GM12878 (cell line): ENCODE measurements around the gene TPM4. TPM values are rescaled to one million over a fixed set of nuclear protein-coding genes. Genes with fewer than 3 reads are reported as not detected.
A peak's percentile ranks its signal among the peaks of the same experiment; 100 is the strongest.

Experiments used
- ATAC-seq: fragments of 200-7000 bp; cut with Tn5 transposase; 3 replicates; pipeline ENCODE4 v1.9.1; 2020; ENCODE audit warnings: mild to moderate bottlenecking, moderate library complexity
- BruUV-seq: library from RNA; stranded (reverse); fragments of 400-500 nt; replicated peaks from 2 replicates; lab custom pipeline; 2021; lab: Mats Ljungman, UMichigan
- CTCF ChIA-PET: fragments of 300-600 bp; sonication (Branson Sonifier 250); formaldehyde crosslinking; extraction: SDS; loops from one replicate; lab custom pipeline; 2021; ENCODE audit warnings: inconsistent platforms; lab: Yijun Ruan, JAX
- POLR2A ChIA-PET: fragments of 350-600 bp; formaldehyde crosslinking; extraction: SDS; loops from one replicate; lab custom pipeline; 2021; ENCODE audit warnings: inconsistent platforms; lab: Charles Lee
- RAD21 ChIA-PET: fragments of 300-600 bp; sonication (Branson Sonifier 250); formaldehyde crosslinking; loops from one replicate; lab custom pipeline; 2023; ENCODE audit warnings: antibody characterized with exemption; ENCODE audit not compliant: unreplicated experiment; lab: Charles Lee
- SMC1A ChIA-PET: fragments of 300-600 bp; sonication (Branson Sonifier 250); formaldehyde crosslinking; loops from one replicate; lab custom pipeline; 2023; ENCODE audit not compliant: unreplicated experiment, uncharacterized antibody; lab: Charles Lee
- DNase-seq: peaks from one replicate; pipeline ENCODE4 v3.0.0-alpha.2; 2011; ENCODE audit warnings: low read depth, low spot score
- FAIRE-seq: peaks from 3 replicates; lab custom pipeline; 2011; peaks lifted over from hg19 to GRCh38; lab: Jason Lieb, UNC
- H2AFZ ChIP-seq: 2 replicates; pipeline ENCODE4 v1.6.0; 2011; ENCODE audit warnings: low read depth, low read length, control low read depth; ENCODE audit not compliant: control insufficient read depth
- H3K27ac ChIP-seq: 2 replicates; pipeline ENCODE4 v1.5.1; 2011; ENCODE audit warnings: control low read depth; ENCODE audit not compliant: control insufficient read depth, insufficient read depth
- H3K27me3 ChIP-seq, 2 experiments: replicated peaks in 1 of 2; 2 replicates each; pipeline versions ENCODE4 v1.6.0 to v1.6.1; 2011; ENCODE audit warnings: low read length in 1 of 2; ENCODE audit not compliant: control insufficient read depth in 2 of 2, insufficient read depth in 2 of 2
- H3K36me3 ChIP-seq, 2 experiments: 2 replicates each; pipeline ENCODE4 v1.5.1; 2011; ENCODE audit warnings: low read length in 1 of 2; ENCODE audit not compliant: control insufficient read depth in 2 of 2, insufficient read depth in 2 of 2
- H3K4me1 ChIP-seq: 2 replicates; pipeline ENCODE4 v1.6.1; 2011; ENCODE audit warnings: mild to moderate bottlenecking, low read length, moderate library complexity, mixed read lengths; ENCODE audit not compliant: control insufficient read depth, insufficient read depth
- H3K4me2 ChIP-seq: 2 replicates; pipeline ENCODE4 v1.6.0; 2011; ENCODE audit warnings: control low read depth; ENCODE audit not compliant: control insufficient read depth, insufficient read depth
- H3K4me3 ChIP-seq: fragments of 200-600 bp; sonication (generic); 2 replicates; pipeline ENCODE4 v1.5.1; 2016
- H3K79me2 ChIP-seq: 2 replicates; pipeline ENCODE4 v1.6.0; 2011; ENCODE audit warnings: low read length; ENCODE audit not compliant: control insufficient read depth, insufficient read depth
- H3K9ac ChIP-seq: 2 replicates; pipeline ENCODE4 v1.8.0; 2011; ENCODE audit warnings: low read length, control low read depth, mixed read lengths; ENCODE audit not compliant: control insufficient read depth, insufficient read depth
- H3K9me3 ChIP-seq: replicated peaks from 3 replicates; pipeline ENCODE4 v1.5.1; 2011; ENCODE audit warnings: mild to moderate bottlenecking, low read length; ENCODE audit not compliant: control insufficient read depth, insufficient read depth
- H4K20me1 ChIP-seq: 2 replicates; pipeline ENCODE4 v1.6.0; 2011; ENCODE audit not compliant: control insufficient read depth, insufficient read depth
- ATF7 ChIP-seq: fragments of 450-650 bp; IDR thresholded peaks from 2 replicates; pipeline ENCODE4 v1.6.1; 2016; ENCODE audit warnings: low read depth, mild to moderate bottlenecking
- BHLHE40 ChIP-seq, 2 experiments: fragments of 450-650 bp in 1 of 2; IDR thresholded peaks; 2 replicates each; pipeline ENCODE4 v1.6.1; 2011 to 2017; ENCODE audit warnings: low read depth in 2 of 2, borderline replicate concordance in 1 of 2, improper control_type of control experiment in 1 of 2, low read length in 1 of 2, mild to moderate bottlenecking in 1 of 2
- E2F8 ChIP-seq: fragments of 450-650 bp; IDR thresholded peaks from 2 replicates; pipeline ENCODE4 v1.6.1; 2018; ENCODE audit warnings: mild to moderate bottlenecking, low read depth, moderate library complexity; ENCODE audit not compliant: partially characterized antibody
- EED ChIP-seq: sonication (generic); IDR thresholded peaks from 2 replicates; pipeline ENCODE4 v1.6.1; 2016; ENCODE audit warnings: antibody characterized with exemption, low read depth
- IKZF1 ChIP-seq: fragments of 450-650 bp; conservative IDR thresholded peaks from 2 replicates; pipeline ENCODE4 v1.6.1; 2017; ENCODE audit warnings: antibody characterized with exemption, mild to moderate bottlenecking
- IKZF2 ChIP-seq, 2 experiments: fragments of 450-650 bp; IDR thresholded peaks; 2 replicates each; pipeline ENCODE4 v1.6.1; 2017; ENCODE audit warnings: mild to moderate bottlenecking in 2 of 2, moderate library complexity in 2 of 2
- MTA2 ChIP-seq: fragments of 450-650 bp; IDR thresholded peaks from 2 replicates; pipeline ENCODE4 v1.6.1; 2016; ENCODE audit warnings: low read depth, mild to moderate bottlenecking, moderate library complexity
- MXI1 ChIP-seq: fragments of 150-350 bp; IDR thresholded peaks from 2 replicates; pipeline ENCODE4 v1.6.1; 2011; ENCODE audit warnings: low read depth, mild to moderate bottlenecking, inconsistent platforms, low read length, improper control_type of control experiment
- NR2F1 ChIP-seq: fragments of 450-650 bp; conservative IDR thresholded peaks from 2 replicates; pipeline ENCODE4 v1.6.1; 2017; ENCODE audit warnings: mild to moderate bottlenecking
- RELA ChIP-seq: fragments of 450-650 bp; IDR thresholded peaks from 2 replicates; pipeline ENCODE4 v1.8.0; 2014; ENCODE audit warnings: borderline replicate concordance; ENCODE audit not compliant: partially characterized antibody
- RUNX3 ChIP-seq: IDR thresholded peaks from 2 replicates; pipeline ENCODE4 v1.6.1; 2012; ENCODE audit warnings: low read length, inconsistent platforms
- ZBED1 ChIP-seq: IDR thresholded peaks from 2 replicates; pipeline ENCODE4 v1.6.1; 2016; ENCODE audit warnings: borderline replicate concordance
- ZNF622 ChIP-seq: fragments of 450-650 bp; IDR thresholded peaks from 2 replicates; pipeline ENCODE4 v1.6.1; 2017; ENCODE audit warnings: mild to moderate bottlenecking, inconsistent platforms
- WGBS: methylation state at CpG from one replicate; pipeline ENCODE4 v1.1.6; 2016; ENCODE audit warnings: low lambda C conversion rate; ENCODE audit not compliant: insufficient replicate concordance, insufficient coverage; ENCODE audit errors: missing lambda C conversion rate; 5-methylcytosine and 5-hydroxymethylcytosine counted together
- in situ Hi-C: fragments of 300-500 bp; cut with MboI; formaldehyde crosslinking; loops from 9 replicates; pipeline ENCODE4 v1.14.3; 2018; ENCODE audit warnings: mixed read lengths
- intact Hi-C: fragments of 100-400 bp; cut with micrococcal nuclease; formaldehyde crosslinking; loops from one replicate; pipeline ENCODE4 v1.14.2; 2022; ENCODE audit not compliant: unreplicated experiment
- polyA plus RNA-seq, 11 experiments: library from polyadenylated mRNA; depleted of rRNA in 4 of 11; unstranded in 6 of 11; stranded (reverse) in 5 of 11; fragments of >200 nt; fragmentation: Nextera tagmentation in 4 of 11; fragmentation: Illumina TruSeq in 1 of 11; extraction: Ambion mirVana in 4 of 11; extraction: Trizol in 1 of 11; gene quantifications; 1 replicate in 1 of 11; 2 replicates in 10 of 11; pipeline versions ENCODE4 v1.2.1 to v1.2.3, GENCODE V29; 2011 to 2016; ENCODE audit warnings: inconsistent platforms in 2 of 11, missing spikeins in 2 of 11, low read depth in 1 of 11
- total RNA-seq, 4 experiments: library from RNA; depleted of rRNA in 3 of 4; stranded (reverse); fragments of >200 nt in 3 of 4; fragmentation: Illumina TruSeq in 1 of 4; extraction: Trizol in 1 of 4; gene quantifications; 2 replicates each; pipeline versions ENCODE4 v1.2.1 to v1.2.3, GENCODE V29; 2013 to 2021

The TPM4 gene
- total and polyA plus RNA-seq, 10 of the 15 experiments (the other 5 are each of a cell fraction or from before 2014, with no cell fraction given), result 183 to 620 (median 407) TPM

- TF ChIP-seq E2F8 (no peak), NR2F1 (no peak), RELA (no peak)
Measured at GRCh38 chr19:16104722-16105121, 28.4 kb downstream of the TPM4 start (continued).

GRCh38 chr19:16106121-16106520 lies 29.8 kb downstream of the TPM4 start:
- H3K79me2 ChIP-seq, result peaks cover 1% of the 10 kb centered on the region; the same call in 1 of the 2 replicates
- ATAC-seq (peak; percentile 75), FAIRE-seq (no peak), DNase-seq (no peak)
- H4K20me1 ChIP-seq, result no peaks in the 10 kb centered on the region
- BruUV-seq, result no TSS peak
- 0% methylated on average over 3 of the region's 3 CpGs for WGBS
- H3K27me3 ChIP-seq, result no peaks in the 10 kb centered on the region
- ChIA-PET CTCF (interaction anchor here (0.8 kb wide), 1 partner anchor 65 kb away, joined by 4 read pairs; no protein-coding TSS in a partner anchor), POLR2A (interaction anchor here (1.1 kb wide), 1 partner anchor 39 kb away, joined by 3 read pairs; no protein-coding TSS in a partner anchor), RAD21 (interaction anchor here (1.4 to 1.7 kb wide), 2 partner anchors 38 to 79 kb away, joined by 3 to 7 read pairs; partner anchors contain the start of genes FAM32A and HSH2D), SMC1A (interaction anchor here (1.0 kb wide), 1 partner anchor 11 kb away, joined by 3 read pairs; no protein-coding TSS in a partner anchor)
- H3K27ac ChIP-seq, result no peak overlapping the region
- H2AFZ ChIP-seq, result no peak overlapping the region
- in situ Hi-C loops, result no loop called here
- H3K4me2 ChIP-seq, result no peak overlapping the region
- H3K9ac ChIP-seq, result no peak overlapping the region
- H3K36me3 ChIP-seq, result peaks cover 4 to 9% of the 10 kb centered on the region in 2 experiments
- H3K4me3 ChIP-seq, result no peak overlapping the region
- intact Hi-C loops, result loop anchor here (5.0 kb wide), 1 partner anchor 474 kb away; no protein-coding TSS in a partner anchor
- TF ChIP-seq MXI1 (no peak), EED (peak; percentile 82), IKZF1 (peak; percentile 79), RUNX3 (peak; percentile 58), BHLHE40 (IDR thresholded peaks at IDR 0.05; ENCODE audit: borderline replicate concordance in 1 of 2, low read depth in 2 of 2, low read length in 1 of 2) (peak in 1 of 2 experiments; percentile 37; a peak in 1 of 4 replicates), ZBED1 (peak; percentile 31; the same call in 1 of the 2 replicates), ATF7 (peak; percentile 42; the same call in 1 of the 2 replicates), MTA2 (0 out of 2 replicates have a peak, but pooled peaks have one; percentile 16), IKZF2 (IDR thresholded peaks at IDR 0.05) (peak; percentile 74 to 76; a peak in 3 of 4 replicates), ZNF622 (no peak)
- peaks cover 15% of the 10 kb centered on the region for H3K4me1 ChIP-seq
- H3K9me3 ChIP-seq, result no peaks in the 10 kb centered on the region
